Caco-2 (cell line): ENCODE measurements around the gene MAP4K1. TPM values are rescaled to one million over a fixed set of nuclear protein-coding genes. Genes with fewer than 3 reads are reported as not detected.
"Not testable (repeated sequence)": the region's sequence is repeated elsewhere in the genome, so short reads cannot be mapped to it uniquely, and the experiment has no call there.

Source experiments
- BruUV-seq: library from RNA; stranded (reverse); fragments of 400-500 nt; replicated peaks from 2 replicates; lab custom pipeline; 2021; lab: Mats Ljungman, UMichigan
- CTCF ChIA-PET: fragments of 300-600 bp; sonication (Branson Sonifier 250); formaldehyde crosslinking; loops from one replicate; lab custom pipeline; 2022; ENCODE audit warnings: antibody characterized with exemption; lab: Charles Lee
- POLR2A ChIA-PET: fragments of 300-600 bp; sonication (Branson Sonifier 250); formaldehyde crosslinking; loops from one replicate; lab custom pipeline; 2022; ENCODE audit warnings: antibody characterized with exemption; lab: Charles Lee
- DNase-seq, 2 experiments: peaks; one replicate each; pipeline versions ENCODE4 v3.0.0 to v3.0.0-alpha.2; 2020 to 2022
- H3K27me3 ChIP-seq: replicated peaks from 2 replicates; pipeline ENCODE4 v1.6.0; 2011; ENCODE audit warnings: low read length; ENCODE audit not compliant: control insufficient read depth, insufficient read depth
- H3K36me3 ChIP-seq: 2 replicates; pipeline ENCODE4 v1.5.1; 2011; ENCODE audit warnings: low read length; ENCODE audit not compliant: control insufficient read depth, insufficient read depth
- H3K4me1 ChIP-seq: fragments of 250-450 bp; sonication (Bioruptor Pico); 2 replicates; pipeline ENCODE4 v1.5.1; 2020; ENCODE audit warnings: mild to moderate bottlenecking
- H3K4me3 ChIP-seq: 2 replicates; pipeline ENCODE4 v1.5.1; 2011; ENCODE audit warnings: low read depth, mild to moderate bottlenecking, control low read depth, low read length
- H3K9me3 ChIP-seq: fragments of 250-450 bp; sonication (Bioruptor Pico); 2 replicates; pipeline ENCODE4 v1.5.1; 2020; ENCODE audit warnings: mild to moderate bottlenecking, moderate library complexity
- H3K27ac Mint-ChIP-seq: one replicate; pipeline ENCODE4 v1.8.0; 2022; ENCODE audit warnings: mixed read lengths; ENCODE audit not compliant: unreplicated experiment
- H3K27me3 Mint-ChIP-seq: one replicate; pipeline ENCODE4 v1.8.0; 2022; ENCODE audit warnings: mixed read lengths; ENCODE audit not compliant: insufficient read depth, unreplicated experiment
- H3K36me3 Mint-ChIP-seq: one replicate; pipeline ENCODE4 v1.8.0; 2022; ENCODE audit warnings: mild to moderate bottlenecking, mixed read lengths; ENCODE audit not compliant: insufficient read depth, unreplicated experiment
- H3K4me1 Mint-ChIP-seq: one replicate; pipeline ENCODE4 v1.8.0; 2022; ENCODE audit warnings: low read depth, mixed read lengths; ENCODE audit not compliant: unreplicated experiment
- H3K4me3 Mint-ChIP-seq: one replicate; pipeline ENCODE4 v1.8.0; 2022; ENCODE audit warnings: mild to moderate bottlenecking, moderate library complexity, mixed read lengths; ENCODE audit not compliant: unreplicated experiment
- H3K9me3 Mint-ChIP-seq: one replicate; pipeline ENCODE4 v1.8.0; 2022; ENCODE audit warnings: mixed read lengths; ENCODE audit not compliant: unreplicated experiment
- intact Hi-C: fragments of 100-400 bp; cut with micrococcal nuclease; formaldehyde crosslinking; loops from one replicate; pipeline ENCODE4 v1.10.0; 2022; ENCODE audit not compliant: unreplicated experiment
- total RNA-seq: library from RNA; stranded (reverse); gene quantifications from 2 replicates; pipeline ENCODE4 v1.2.3, GENCODE V29; 2022
- TF ChIP-seq, protein P1 (sequence below), 2 experiments: fragments of 200-600 bp in 1 of 2; IDR thresholded peaks; 1 replicate in 1 of 2; 2 replicates in 1 of 2; pipeline versions ENCODE4 v1.5.1 to v1.8.0; 2011 to 2022; ENCODE audit warnings: antibody characterized with exemption in 1 of 2, control low read depth in 1 of 2, inconsistent platforms in 1 of 2, low read depth in 1 of 2, low read length in 1 of 2, mild to moderate bottlenecking in 1 of 2, moderate library complexity in 1 of 2; ENCODE audit not compliant: insufficient read depth in 1 of 2, severe bottlenecking in 1 of 2, unreplicated experiment in 1 of 2

Gene MAP4K1
- total RNA-seq, 1 experiment from 2014 or later = 1.7 TPM

DNA sequence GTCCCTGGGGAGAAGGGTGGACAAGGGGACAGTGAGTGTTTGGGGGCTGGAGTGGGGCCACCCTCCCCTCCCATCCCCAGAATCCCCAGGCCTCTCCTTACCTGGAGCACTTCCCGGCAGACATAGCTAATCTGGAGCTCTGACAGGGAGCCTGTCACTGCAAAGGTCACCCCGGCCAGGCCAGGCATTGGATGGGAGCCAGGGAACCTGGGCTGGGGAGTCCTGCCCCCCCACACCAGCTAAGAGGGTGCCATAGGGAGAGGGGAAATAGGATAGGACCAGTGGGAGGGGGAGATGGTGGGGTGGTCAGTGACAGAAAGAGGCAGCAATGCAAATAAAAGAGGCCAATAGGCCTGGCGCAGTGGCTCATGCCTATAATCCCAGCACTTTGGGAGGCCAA, 3.5 kb downstream of the MAP4K1 start:
- Mint-ChIP-seq H3K4me3 (no peak overlapping the region), H3K9me3 (no peaks in the 10 kb centered on the region), H3K27me3 (no peaks in the 10 kb centered on the region), H3K36me3 (peaks cover 8% of the 10 kb centered on the region), H3K27ac (no peak overlapping the region), H3K4me1 (no peaks in the 10 kb centered on the region)
- Histone ChIP-seq H3K4me1 (no peaks in the 10 kb centered on the region), H3K27me3 (no peaks in the 10 kb centered on the region), H3K36me3 (no peaks in the 10 kb centered on the region), H3K9me3 (no peaks in the 10 kb centered on the region), H3K4me3 (no peak overlapping the region)
- no peak for DNase-seq
- TF ChIP-seq, protein P1, sequence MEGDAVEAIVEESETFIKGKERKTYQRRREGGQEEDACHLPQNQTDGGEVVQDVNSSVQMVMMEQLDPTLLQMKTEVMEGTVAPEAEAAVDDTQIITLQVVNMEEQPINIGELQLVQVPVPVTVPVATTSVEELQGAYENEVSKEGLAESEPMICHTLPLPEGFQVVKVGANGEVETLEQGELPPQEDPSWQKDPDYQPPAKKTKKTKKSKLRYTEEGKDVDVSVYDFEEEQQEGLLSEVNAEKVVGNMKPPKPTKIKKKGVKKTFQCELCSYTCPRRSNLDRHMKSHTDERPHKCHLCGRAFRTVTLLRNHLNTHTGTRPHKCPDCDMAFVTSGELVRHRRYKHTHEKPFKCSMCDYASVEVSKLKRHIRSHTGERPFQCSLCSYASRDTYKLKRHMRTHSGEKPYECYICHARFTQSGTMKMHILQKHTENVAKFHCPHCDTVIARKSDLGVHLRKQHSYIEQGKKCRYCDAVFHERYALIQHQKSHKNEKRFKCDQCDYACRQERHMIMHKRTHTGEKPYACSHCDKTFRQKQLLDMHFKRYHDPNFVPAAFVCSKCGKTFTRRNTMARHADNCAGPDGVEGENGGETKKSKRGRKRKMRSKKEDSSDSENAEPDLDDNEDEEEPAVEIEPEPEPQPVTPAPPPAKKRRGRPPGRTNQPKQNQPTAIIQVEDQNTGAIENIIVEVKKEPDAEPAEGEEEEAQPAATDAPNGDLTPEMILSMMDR (IDR thresholded peaks at IDR 0.05; ENCODE audit: insufficient read depth in 1 of 2, low read depth in 1 of 2, low read length in 1 of 2, severe bottlenecking in 1 of 2, unreplicated experiment in 1 of 2) = no peak
- intact Hi-C loops = no loop called here
- ChIA-PET CTCF (no interaction called here), POLR2A (no interaction called here)
- no TSS peak for BruUV-seq

GRCh38 chr19:38606131-38606530, 11.6 kb downstream of the MAP4K1 start:
- no peaks in the 10 kb centered on the region for H3K4me1 Mint-ChIP-seq
- Histone ChIP-seq H3K4me3 (no peak overlapping the region), H3K9me3 (no peaks in the 10 kb centered on the region), H3K36me3 (no peaks in the 10 kb centered on the region), H3K4me1 (no peaks in the 10 kb centered on the region), H3K27me3 (no peaks in the 10 kb centered on the region)
- H3K27ac Mint-ChIP-seq = no peak overlapping the region
- no TSS peak for BruUV-seq
- no peak overlapping the region for H3K4me3 Mint-ChIP-seq
- H3K27me3 Mint-ChIP-seq = no peaks in the 10 kb centered on the region
- POLR2A ChIA-PET = no interaction called here
- H3K9me3 Mint-ChIP-seq = no peaks in the 10 kb centered on the region
- CTCF ChIA-PET = no interaction called here
- TF ChIP-seq, protein P1 (IDR thresholded peaks at IDR 0.05; ENCODE audit: insufficient read depth in 1 of 2, low read depth in 1 of 2, low read length in 1 of 2, severe bottlenecking in 1 of 2, unreplicated experiment in 1 of 2) = no peak
- no peaks in the 10 kb centered on the region for H3K36me3 Mint-ChIP-seq
- no peak for DNase-seq
- intact Hi-C loops = no loop called here

DNA sequence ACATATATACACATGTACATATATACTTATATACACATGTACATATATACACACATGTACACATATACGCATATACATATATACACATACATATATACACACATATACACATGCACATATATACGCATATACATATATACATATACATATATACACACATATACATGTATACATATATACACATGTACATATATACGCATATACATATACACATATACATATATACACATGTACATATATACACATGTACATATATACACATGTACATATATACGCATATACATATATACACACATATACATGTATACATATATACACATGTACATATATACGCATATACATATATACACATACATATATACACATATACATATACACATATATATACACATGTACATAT, 14.9 kb downstream of the MAP4K1 start:
- H3K27me3 Mint-ChIP-seq, H3K4me1 Mint-ChIP-seq, POLR2A ChIA-PET, H3K9me3 ChIP-seq, H3K36me3 ChIP-seq, intact Hi-C loops, H3K27me3 ChIP-seq, BruUV-seq, H3K4me1 ChIP-seq, H3K4me3 ChIP-seq, H3K36me3 Mint-ChIP-seq, H3K27ac Mint-ChIP-seq, DNase-seq, H3K4me3 Mint-ChIP-seq, CTCF ChIA-PET, H3K9me3 Mint-ChIP-seq: not testable (repeated sequence)

- H3K27me3 ChIP-seq = no peaks in the 10 kb centered on the region
- no TSS peak for BruUV-seq
- Mint-ChIP-seq H3K36me3 (peaks cover 5% of the 10 kb centered on the region), H3K9me3 (no peaks in the 10 kb centered on the region), H3K27ac (no peak overlapping the region), H3K4me3 (no peak overlapping the region), H3K4me1 (peaks cover 7% of the 10 kb centered on the region), H3K27me3 (no peaks in the 10 kb centered on the region)
- no peak for DNase-seq
- no peak overlapping the region for H3K4me3 ChIP-seq
- no peaks in the 10 kb centered on the region for H3K4me1 ChIP-seq
- POLR2A ChIA-PET = no interaction called here
- H3K36me3 ChIP-seq = no peaks in the 10 kb centered on the region
- no peaks in the 10 kb centered on the region for H3K9me3 ChIP-seq
- TF ChIP-seq, protein P1 (IDR thresholded peaks at IDR 0.05; ENCODE audit: insufficient read depth in 1 of 2, low read depth in 1 of 2, low read length in 1 of 2, severe bottlenecking in 1 of 2, unreplicated experiment in 1 of 2) = no peak
- intact Hi-C loops = no loop called here
- CTCF ChIA-PET = no interaction called here
Observed at GRCh38 chr19:38599722-38600121, 18.0 kb downstream of the MAP4K1 start.
